Measurements from ENCODE around the gene NUDT5. TPM values are rescaled to one million over a fixed set of nuclear protein-coding genes. Genes with fewer than 3 reads are reported as not detected.

Gene NUDT5
- total and polyA plus RNA-seq, 2 of the 13 experiments (the other 11 are each of a cell fraction or from before 2014, with no cell fraction given) = 79.6 to 134 TPM

DNA sequence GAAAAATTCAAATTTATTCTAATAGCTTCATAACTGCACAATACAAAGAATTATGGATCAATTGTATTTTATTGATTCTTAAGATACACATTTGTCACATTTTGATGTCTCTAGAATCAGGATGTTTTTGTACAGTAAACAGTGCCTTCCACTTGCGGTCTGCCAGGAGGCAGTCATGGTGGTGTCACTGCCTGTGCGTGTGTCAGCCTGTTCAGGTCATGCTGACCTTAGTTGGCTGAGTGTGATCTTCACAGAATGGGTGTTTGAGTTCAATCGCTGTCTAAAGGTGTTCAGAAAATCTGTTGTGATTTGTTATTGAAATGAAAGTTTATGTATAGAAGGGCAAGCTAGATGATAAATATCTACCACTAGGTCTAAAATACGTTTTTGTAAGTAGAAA, 45.5 kb downstream of the NUDT5 start (continued):
- TF ChIP-seq, protein P1, sequence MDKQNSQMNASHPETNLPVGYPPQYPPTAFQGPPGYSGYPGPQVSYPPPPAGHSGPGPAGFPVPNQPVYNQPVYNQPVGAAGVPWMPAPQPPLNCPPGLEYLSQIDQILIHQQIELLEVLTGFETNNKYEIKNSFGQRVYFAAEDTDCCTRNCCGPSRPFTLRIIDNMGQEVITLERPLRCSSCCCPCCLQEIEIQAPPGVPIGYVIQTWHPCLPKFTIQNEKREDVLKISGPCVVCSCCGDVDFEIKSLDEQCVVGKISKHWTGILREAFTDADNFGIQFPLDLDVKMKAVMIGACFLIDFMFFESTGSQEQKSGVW (CRISPR knock-in tag; IDR thresholded peaks at IDR 0.05; ENCODE audit: borderline replicate concordance) = no peak
- TF ChIP-seq ZNF335 (CRISPR knock-in tag; IDR thresholded peaks at IDR 0.05) = no peak

DNA sequence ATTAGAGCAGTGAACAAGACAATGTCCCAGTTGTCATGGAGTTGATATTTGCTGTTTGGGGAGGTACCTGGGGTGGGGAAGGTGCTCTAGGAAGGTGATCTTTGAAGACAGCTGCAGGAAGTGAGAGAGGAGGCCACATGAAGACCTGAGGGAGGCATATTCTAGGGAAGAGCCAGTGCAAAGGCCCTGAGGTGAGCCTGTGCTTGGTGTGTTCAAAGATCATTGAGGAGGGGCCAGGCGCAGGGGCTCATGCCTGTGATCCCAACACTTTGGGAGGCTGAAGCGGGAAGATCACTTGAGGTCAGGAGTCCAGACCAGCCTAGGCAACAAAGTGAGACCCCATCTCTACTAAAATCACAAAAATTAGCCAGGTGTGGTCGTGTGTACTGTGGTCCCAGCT, 51.2 kb downstream of the NUDT5 start:
- H3K9me3 ChIP-seq (ENCODE audit: low read length) = no peaks in the 10 kb centered on the region
- no peak overlapping the region for H2AFZ ChIP-seq (ENCODE audit: low read length)
- no peak overlapping the region for H3K27ac ChIP-seq (ENCODE audit: extremely low read length, insufficient read depth, low read length)
- no peak overlapping the region for H3K9ac ChIP-seq (ENCODE audit: insufficient read depth, low read depth, low read length)
- in situ Hi-C loops (cut with HindIII; ENCODE audit: extremely low pct_ligation_motif_present, low pct_unique_long_range_greater_than_20kb) (no loop called here), intact Hi-C loops (cut with micrococcal nuclease; ENCODE audit: unreplicated experiment) (no loop called here)
- peaks cover 2 to 20% of the 10 kb centered on the region in 2 experiments; a peak in 4 of 5 replicates for H3K36me3 ChIP-seq (replicated peaks in 1 of 2; ENCODE audit: control insufficient read depth in 1 of 2, insufficient read depth in 2 of 2, low read length in 2 of 2)
- no TSS peak for BruUV-seq (replicated peaks)
- 89% methylated on average over 3 of the region's 3 CpGs for WGBS (ENCODE audit: low lambda C conversion rate)
- no peaks in the 10 kb centered on the region for H4K20me1 ChIP-seq (ENCODE audit: insufficient read depth, low read length)
- no peaks in the 10 kb centered on the region for H3K79me2 ChIP-seq (ENCODE audit: insufficient read depth, low read length)
- FAIRE-seq (no peak), ATAC-seq (no peak), DNase-seq (ENCODE audit: low spot score) (no peak)
- H3K4me2 ChIP-seq (ENCODE audit: low read depth, low read length) = no peak overlapping the region
- H3K4me3 ChIP-seq (replicated peaks in 1 of 3; ENCODE audit: insufficient read depth in 1 of 3, low read depth in 2 of 3, low read length in 3 of 3) = no peak overlapping the region
- ChIA-PET CTCF (ENCODE audit: low intra/inter-chr PET ratio, low total read pairs) (no interaction called here), POLR2A (no interaction called here)
- H3K4me1 ChIP-seq (ENCODE audit: insufficient read depth, low read length) = no peaks in the 10 kb centered on the region
- TF ChIP-seq ZBTB42 (CRISPR knock-in tag; IDR thresholded peaks at IDR 0.05) (no peak), U2AF1 (optimal IDR thresholded peaks at IDR 0.05; ENCODE audit: low read depth, low read length) (no peak), ZNF430 (CRISPR knock-in tag; IDR thresholded peaks at IDR 0.05) (no peak)
- TF ChIP-seq, protein P2, sequence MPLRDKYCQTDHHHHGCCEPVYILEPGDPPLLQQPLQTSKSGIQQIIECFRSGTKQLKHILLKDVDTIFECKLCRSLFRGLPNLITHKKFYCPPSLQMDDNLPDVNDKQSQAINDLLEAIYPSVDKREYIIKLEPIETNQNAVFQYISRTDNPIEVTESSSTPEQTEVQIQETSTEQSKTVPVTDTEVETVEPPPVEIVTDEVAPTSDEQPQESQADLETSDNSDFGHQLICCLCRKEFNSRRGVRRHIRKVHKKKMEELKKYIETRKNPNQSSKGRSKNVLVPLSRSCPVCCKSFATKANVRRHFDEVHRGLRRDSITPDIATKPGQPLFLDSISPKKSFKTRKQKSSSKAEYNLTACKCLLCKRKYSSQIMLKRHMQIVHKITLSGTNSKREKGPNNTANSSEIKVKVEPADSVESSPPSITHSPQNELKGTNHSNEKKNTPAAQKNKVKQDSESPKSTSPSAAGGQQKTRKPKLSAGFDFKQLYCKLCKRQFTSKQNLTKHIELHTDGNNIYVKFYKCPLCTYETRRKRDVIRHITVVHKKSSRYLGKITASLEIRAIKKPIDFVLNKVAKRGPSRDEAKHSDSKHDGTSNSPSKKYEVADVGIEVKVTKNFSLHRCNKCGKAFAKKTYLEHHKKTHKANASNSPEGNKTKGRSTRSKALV (CRISPR knock-in tag; IDR thresholded peaks at IDR 0.05) = no peak
- H3K27me3 ChIP-seq (ENCODE audit: control insufficient read depth in 1 of 2, insufficient read depth in 2 of 2, low read length in 2 of 2) = no peaks in the 10 kb centered on the region

Data from HepG2 (cell line).